H9 (cell line): ENCODE measurements around the gene TLR3. TPM values are rescaled to one million over a fixed set of nuclear protein-coding genes. Genes with fewer than 3 reads are reported as not detected.

Experiments
- DNase-seq: peaks from one replicate; pipeline ENCODE4 v3.0.0-alpha.2; 2017
- H2AFZ ChIP-seq: one replicate; pipeline ENCODE4 v1.6.1; 2013; ENCODE audit warnings: mild to moderate bottlenecking, low read length, control low read depth, moderate library complexity
- H2AK5ac ChIP-seq: 2 replicates; pipeline ENCODE4 v1.6.1; 2013; ENCODE audit warnings: low read length, control low read depth, mixed read lengths; ENCODE audit not compliant: insufficient read length
- H2BK120ac ChIP-seq: one replicate; pipeline ENCODE4 v1.6.1; 2013; ENCODE audit warnings: low read depth, mild to moderate bottlenecking, low read length, control low read depth, inconsistent platforms; ENCODE audit not compliant: poor library complexity, severe bottlenecking
- H2BK12ac ChIP-seq: 2 replicates; pipeline ENCODE4 v1.6.1; 2013; ENCODE audit warnings: low read length, control low read depth, mixed read lengths, low read depth; ENCODE audit not compliant: insufficient read length
- H2BK15ac ChIP-seq: 2 replicates; pipeline ENCODE4 v1.6.1; 2013; ENCODE audit warnings: low read depth, low read length, control low read depth
- H2BK20ac ChIP-seq: one replicate; pipeline ENCODE4 v1.6.1; 2013; ENCODE audit warnings: low read depth, mild to moderate bottlenecking, low read length, control low read depth, inconsistent platforms; ENCODE audit not compliant: poor library complexity, severe bottlenecking
- H2BK5ac ChIP-seq: 2 replicates; pipeline ENCODE4 v1.6.1; 2013; ENCODE audit warnings: low read length, control low read depth, mixed read lengths; ENCODE audit not compliant: insufficient read length
- H3K14ac ChIP-seq: 2 replicates; pipeline ENCODE4 v1.6.1; 2013; ENCODE audit warnings: low read length, control low read depth; ENCODE audit not compliant: insufficient read depth
- H3K18ac ChIP-seq: 2 replicates; pipeline ENCODE4 v1.6.1; 2013; ENCODE audit warnings: low read depth, mild to moderate bottlenecking, mixed read lengths, low read length, control low read depth; ENCODE audit not compliant: insufficient read length
- H3K23ac ChIP-seq: 2 replicates; pipeline ENCODE4 v1.6.1; 2013; ENCODE audit warnings: low read length, control low read depth, mixed read lengths, low read depth; ENCODE audit not compliant: insufficient read length
- H3K23me2 ChIP-seq: 2 replicates; pipeline ENCODE4 v1.6.1; 2013; ENCODE audit warnings: low read depth, mild to moderate bottlenecking, mixed read lengths, low read length, control low read depth; ENCODE audit not compliant: insufficient read length, poor library complexity, severe bottlenecking
- H3K27ac ChIP-seq: 2 replicates; pipeline ENCODE4 v1.5.1; 2013; ENCODE audit warnings: low read length, control low read depth, mixed read lengths, low read depth; ENCODE audit not compliant: insufficient read length
- H3K27me3 ChIP-seq: 2 replicates; pipeline ENCODE4 v1.6.1; 2013; ENCODE audit warnings: low read length, control low read depth, inconsistent platforms; ENCODE audit not compliant: insufficient read depth
- H3K4ac ChIP-seq: 2 replicates; pipeline ENCODE4 v1.6.1; 2013; ENCODE audit warnings: low read depth, mild to moderate bottlenecking, control low read depth, inconsistent platforms, low read length, moderate library complexity
- H3K4me1 ChIP-seq: 2 replicates; pipeline ENCODE4 v1.6.1; 2013; ENCODE audit warnings: low read length, control low read depth, inconsistent platforms; ENCODE audit not compliant: insufficient read depth
- H3K4me2 ChIP-seq: 2 replicates; pipeline ENCODE4 v1.6.1; 2013; ENCODE audit warnings: low read length, control low read depth, mixed read lengths; ENCODE audit not compliant: insufficient read length, insufficient read depth
- H3K56ac ChIP-seq: 2 replicates; pipeline ENCODE4 v1.6.1; 2013; ENCODE audit warnings: low read depth, mild to moderate bottlenecking, mixed read lengths, low read length, control low read depth; ENCODE audit not compliant: insufficient read length
- H3K79me1 ChIP-seq: 2 replicates; pipeline ENCODE4 v1.6.1; 2013; ENCODE audit warnings: low read depth, mild to moderate bottlenecking, moderate library complexity, low read length, control low read depth, inconsistent platforms; ENCODE audit not compliant: insufficient read depth, poor library complexity, severe bottlenecking
- H3K79me2 ChIP-seq: 2 replicates; pipeline ENCODE4 v1.6.1; 2013; ENCODE audit warnings: low read length, control low read depth, inconsistent platforms; ENCODE audit not compliant: insufficient read depth
- H3K9ac ChIP-seq: 2 replicates; pipeline ENCODE4 v1.6.1; 2013; ENCODE audit warnings: low read length, control low read depth, mixed read lengths; ENCODE audit not compliant: insufficient read length; ENCODE audit errors: extremely low read depth
- H3K9me3 ChIP-seq: one replicate; pipeline ENCODE4 v1.6.1; 2013; ENCODE audit warnings: low read depth, low read length, inconsistent platforms; ENCODE audit not compliant: control insufficient read depth
- H3T11ph ChIP-seq: one replicate; pipeline ENCODE4 v1.6.1; 2013; ENCODE audit warnings: mild to moderate bottlenecking, low read length, control low read depth, inconsistent platforms
- H4K20me1 ChIP-seq: one replicate; pipeline ENCODE4 v1.6.1; 2013; ENCODE audit not compliant: control insufficient read depth, insufficient read length, insufficient read depth
- H4K5ac ChIP-seq: 2 replicates; pipeline ENCODE4 v1.6.1; 2013; ENCODE audit warnings: low read depth, mild to moderate bottlenecking, mixed read lengths, low read length, control low read depth; ENCODE audit not compliant: insufficient read length
- H4K8ac ChIP-seq: replicated peaks from 2 replicates; pipeline ENCODE4 v1.6.1; 2013; ENCODE audit warnings: low read length, control low read depth, mixed read lengths, low read depth; ENCODE audit not compliant: insufficient read length
- H4K91ac ChIP-seq: 2 replicates; pipeline ENCODE4 v1.6.1; 2013; ENCODE audit warnings: low read depth, mild to moderate bottlenecking, moderate library complexity, mixed read lengths, low read length, control low read depth; ENCODE audit not compliant: insufficient read length
- H3K27ac Mint-ChIP-seq, 3 experiments: 2 replicates in 2 of 3; 3 replicates in 1 of 3; pipeline ENCODE4 v1.8.0; 2020 to 2021; ENCODE audit warnings: mixed read lengths in 3 of 3, mild to moderate bottlenecking in 1 of 3, moderate library complexity in 1 of 3
- H3K27me3 Mint-ChIP-seq: 2 replicates; pipeline ENCODE4 v1.8.0; 2021; ENCODE audit warnings: low read depth, mild to moderate bottlenecking, moderate library complexity, mixed read lengths
- H3K36me3 Mint-ChIP-seq, 3 experiments: 2 replicates in 2 of 3; 3 replicates in 1 of 3; pipeline ENCODE4 v1.8.0; 2020 to 2021; ENCODE audit warnings: low read depth in 3 of 3, mixed read lengths in 3 of 3; ENCODE audit not compliant: insufficient read depth in 1 of 3
- H3K4me1 Mint-ChIP-seq, 2 experiments: 2 replicates each; pipeline ENCODE4 v1.8.0; 2020; ENCODE audit warnings: mixed read lengths in 2 of 2
- H3K4me3 Mint-ChIP-seq, 2 experiments: 2 replicates in 1 of 2; 3 replicates in 1 of 2; pipeline ENCODE4 v1.8.0; 2020 to 2021; ENCODE audit warnings: mild to moderate bottlenecking in 2 of 2, mixed read lengths in 2 of 2, moderate library complexity in 1 of 2
- H3K9me3 Mint-ChIP-seq, 2 experiments: 2 replicates in 1 of 2; 3 replicates in 1 of 2; pipeline ENCODE4 v1.8.0; 2020; ENCODE audit warnings: mild to moderate bottlenecking in 2 of 2, mixed read lengths in 2 of 2, moderate library complexity in 1 of 2
- WGBS: extraction: QIAGEN DNeasy Blood & Tissue Kit; methylation state at CpG from one replicate; pipeline ENCODE4 v1.1.7; 2013; ENCODE audit warnings: missing lambda C conversion rate, low lambda C conversion rate, mixed read lengths; ENCODE audit not compliant: insufficient read length; ENCODE audit errors: extremely low coverage; 5-methylcytosine and 5-hydroxymethylcytosine counted together
- total RNA-seq: library from RNA; stranded (reverse); gene quantifications from 2 replicates; pipeline ENCODE4 v1.2.1, GENCODE V29; 2021
- TF ChIP-seq, protein P1 (sequence below): fragments of 200-600 bp; sonication (generic); conservative IDR thresholded peaks from 3 replicates; pipeline ENCODE4 v1.8.0; 2021; ENCODE audit warnings: antibody characterized with exemption, mild to moderate bottlenecking

Gene TLR3
- total RNA-seq, 1 experiment from 2014 or later = 0.92 TPM

DNA sequence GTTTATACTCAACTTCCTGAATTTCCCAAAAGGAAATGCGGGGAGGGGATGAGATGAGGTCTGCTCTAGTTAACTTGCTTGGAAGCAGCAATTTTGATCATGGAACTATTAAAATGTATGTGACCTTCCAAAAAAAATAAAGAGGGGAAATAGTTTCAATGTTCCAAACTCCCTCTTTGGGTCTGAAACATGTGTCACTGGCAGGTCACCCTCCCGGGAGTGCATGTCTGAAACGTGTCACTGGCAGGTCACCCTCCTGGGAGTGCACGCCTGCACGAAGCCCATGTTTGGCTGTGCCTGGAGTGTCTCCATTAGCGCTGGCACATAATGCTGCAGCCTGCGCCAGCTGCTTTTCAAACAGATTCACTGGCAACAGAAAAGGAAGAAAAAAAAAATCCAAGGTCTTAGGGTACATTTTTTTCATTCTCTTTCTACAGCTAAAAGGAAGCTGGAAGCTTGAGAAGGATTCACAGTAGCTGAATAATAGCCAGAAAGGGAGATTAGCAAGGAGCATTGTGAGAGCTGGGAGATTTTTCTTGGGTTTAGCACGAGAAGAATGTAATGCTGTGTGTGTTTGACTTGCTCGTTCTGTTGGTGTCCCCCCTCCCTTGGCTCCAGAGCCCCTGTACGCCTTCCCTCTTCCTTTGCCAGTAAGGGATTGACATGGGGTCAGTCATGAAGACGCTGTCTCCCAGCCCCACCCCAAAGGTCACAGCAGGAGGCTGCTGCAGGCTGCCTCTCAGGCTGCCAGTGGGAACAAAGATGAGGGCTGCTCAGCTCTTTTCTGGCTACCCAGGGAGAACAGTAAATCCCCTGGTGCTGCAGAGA, 39.2 kb upstream of the TLR3 start:
- Mint-ChIP-seq H3K27ac (peak overlapping the region; percentile 91 to 97 (median 94)), H3K27me3 (peaks cover 2% of the 10 kb centered on the region), H3K36me3 (peaks cover 18 to 53% (median 37%) of the 10 kb centered on the region in 3 experiments), H3K4me1 (peaks cover 56 to 58% of the 10 kb centered on the region in 2 experiments), H3K9me3 (peaks cover 44% of the 10 kb centered on the region in 2 experiments), H3K4me3 (peak overlapping the region; percentile 39 to 41)
- no CpG with 5 or more reads among the region's 11 CpGs for WGBS
- no peak overlapping the region for H4K8ac ChIP-seq
- H3K27me3 ChIP-seq = no peaks in the 10 kb centered on the region
- H3K9me3 ChIP-seq = peaks cover 12% of the 10 kb centered on the region
- H3K79me1 ChIP-seq = no peaks in the 10 kb centered on the region
- no peak overlapping the region for H3K27ac ChIP-seq
- peak overlapping the region; percentile 77; the same call in 1 of the 2 replicates for H3K14ac ChIP-seq
- no peak overlapping the region for H2BK12ac ChIP-seq
- H3K4me1 ChIP-seq = peaks cover 20% of the 10 kb centered on the region; the same call in 1 of the 2 replicates
- H4K91ac ChIP-seq = no peak overlapping the region
- H2BK5ac ChIP-seq = no peak overlapping the region
- no peaks in the 10 kb centered on the region for H4K20me1 ChIP-seq
- H3K23me2 ChIP-seq = no peaks in the 10 kb centered on the region
- no peak overlapping the region for H3K56ac ChIP-seq
- no peak overlapping the region for H2AK5ac ChIP-seq
- TF ChIP-seq, protein P1, sequence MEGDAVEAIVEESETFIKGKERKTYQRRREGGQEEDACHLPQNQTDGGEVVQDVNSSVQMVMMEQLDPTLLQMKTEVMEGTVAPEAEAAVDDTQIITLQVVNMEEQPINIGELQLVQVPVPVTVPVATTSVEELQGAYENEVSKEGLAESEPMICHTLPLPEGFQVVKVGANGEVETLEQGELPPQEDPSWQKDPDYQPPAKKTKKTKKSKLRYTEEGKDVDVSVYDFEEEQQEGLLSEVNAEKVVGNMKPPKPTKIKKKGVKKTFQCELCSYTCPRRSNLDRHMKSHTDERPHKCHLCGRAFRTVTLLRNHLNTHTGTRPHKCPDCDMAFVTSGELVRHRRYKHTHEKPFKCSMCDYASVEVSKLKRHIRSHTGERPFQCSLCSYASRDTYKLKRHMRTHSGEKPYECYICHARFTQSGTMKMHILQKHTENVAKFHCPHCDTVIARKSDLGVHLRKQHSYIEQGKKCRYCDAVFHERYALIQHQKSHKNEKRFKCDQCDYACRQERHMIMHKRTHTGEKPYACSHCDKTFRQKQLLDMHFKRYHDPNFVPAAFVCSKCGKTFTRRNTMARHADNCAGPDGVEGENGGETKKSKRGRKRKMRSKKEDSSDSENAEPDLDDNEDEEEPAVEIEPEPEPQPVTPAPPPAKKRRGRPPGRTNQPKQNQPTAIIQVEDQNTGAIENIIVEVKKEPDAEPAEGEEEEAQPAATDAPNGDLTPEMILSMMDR = no peak
- no peak overlapping the region for H3K4ac ChIP-seq
- no peak overlapping the region for H2BK15ac ChIP-seq
- no peak overlapping the region for H3K9ac ChIP-seq
- no peak for DNase-seq
- H3T11ph ChIP-seq = no peak overlapping the region
- no peak overlapping the region for H3K18ac ChIP-seq
- no peak overlapping the region for H4K5ac ChIP-seq
- peak overlapping the region; percentile 26 for H2BK20ac ChIP-seq
- H2AFZ ChIP-seq = no peak overlapping the region
- H3K79me2 ChIP-seq = no peaks in the 10 kb centered on the region
- H3K4me2 ChIP-seq = no peak overlapping the region
- H3K23ac ChIP-seq = no peak overlapping the region
- no peak overlapping the region for H2BK120ac ChIP-seq
